Measurements from ENCODE around the gene BRPF1.

BRPF1 gene

GRCh38 chr3:9794400-9794799, 62.9 kb downstream of the BRPF1 start:
- Histone ChIP-seq H3K79me1 (ENCODE audit: low read length) (peaks cover 14% of the 10 kb centered on the region), H3K14ac (ENCODE audit: low read length) (no peak overlapping the region), H3K4me2 (ENCODE audit: low read length) (no peak overlapping the region), H2BK12ac (ENCODE audit: low read length) (no peak overlapping the region), H3K4ac (ENCODE audit: low read depth, low read length) (peak overlapping the region; percentile 76), H2BK5ac (ENCODE audit: low read depth, low read length, poor library complexity) (no peak overlapping the region), H4K12ac (ENCODE audit: low read depth, low read length) (no peak overlapping the region), H4K8ac (ENCODE audit: low read depth, low read length) (no peak overlapping the region), H3K23ac (ENCODE audit: low read length) (no peak overlapping the region), H2BK120ac (ENCODE audit: insufficient read depth, low read length, poor library complexity) (no peak overlapping the region), H3K4me3 (ENCODE audit: low read depth, low read length) (no peak overlapping the region), H3K27me3 (ENCODE audit: insufficient read depth, low read length) (no peaks in the 10 kb centered on the region), H3K9me3 (ENCODE audit: insufficient read depth, low read depth, low read length) (no peaks in the 10 kb centered on the region), H4K91ac (ENCODE audit: low read depth, low read length) (no peak overlapping the region), H3K27ac (ENCODE audit: low read depth, low read length) (no peak overlapping the region), H3K4me1 (ENCODE audit: control insufficient read depth in 1 of 2, insufficient read depth in 2 of 2, low read length in 2 of 2) (peaks cover 3% of the 10 kb centered on the region in 2 experiments), H2AK5ac (ENCODE audit: low read length) (no peak overlapping the region), H3K36me3 (ENCODE audit: control insufficient read depth in 1 of 2, insufficient read depth in 2 of 2, low read length in 2 of 2) (peaks cover 19 to 33% of the 10 kb centered on the region in 2 experiments), H3K9ac (ENCODE audit: low read length) (no peak overlapping the region), H2AFZ (ENCODE audit: insufficient read depth, low read length, poor library complexity) (no peak overlapping the region), H3K79me2 (ENCODE audit: control insufficient read depth, insufficient read depth, low read length, poor library complexity) (peaks cover 12% of the 10 kb centered on the region), H3K18ac (ENCODE audit: low read length) (no peak overlapping the region)
- no CpG with 5 or more reads among the region's 11 CpGs for WGBS (ENCODE audit: extremely low coverage, insufficient coverage, insufficient read length)
- no peak for DNase-seq

GRCh38 chr3:9795207-9795606, 63.7 kb downstream of the BRPF1 start:
- Histone ChIP-seq H3K27ac (ENCODE audit: low read depth, low read length) (no peak overlapping the region), H3K79me1 (ENCODE audit: low read length) (peaks cover 14% of the 10 kb centered on the region), H2BK120ac (ENCODE audit: insufficient read depth, low read length, poor library complexity) (no peak overlapping the region), H4K12ac (ENCODE audit: low read depth, low read length) (no peak overlapping the region), H4K8ac (ENCODE audit: low read depth, low read length) (no peak overlapping the region), H3K14ac (ENCODE audit: low read length) (no peak overlapping the region), H3K79me2 (ENCODE audit: control insufficient read depth, insufficient read depth, low read length, poor library complexity) (peaks cover 12% of the 10 kb centered on the region), H3K9me3 (ENCODE audit: insufficient read depth, low read depth, low read length) (no peaks in the 10 kb centered on the region), H2AFZ (ENCODE audit: insufficient read depth, low read length, poor library complexity) (no peak overlapping the region), H3K23ac (ENCODE audit: low read length) (no peak overlapping the region), H3K27me3 (ENCODE audit: insufficient read depth, low read length) (no peaks in the 10 kb centered on the region), H4K91ac (ENCODE audit: low read depth, low read length) (no peak overlapping the region), H3K9ac (ENCODE audit: low read length) (no peak overlapping the region), H3K4me3 (ENCODE audit: low read depth, low read length) (no peak overlapping the region), H3K4me1 (ENCODE audit: control insufficient read depth in 1 of 2, insufficient read depth in 2 of 2, low read length in 2 of 2) (peaks cover 3% of the 10 kb centered on the region in 2 experiments), H2BK12ac (ENCODE audit: low read length) (no peak overlapping the region), H3K4ac (ENCODE audit: low read depth, low read length) (peak overlapping the region; percentile 39), H2AK5ac (ENCODE audit: low read length) (no peak overlapping the region), H3K18ac (ENCODE audit: low read length) (no peak overlapping the region), H2BK5ac (ENCODE audit: low read depth, low read length, poor library complexity) (no peak overlapping the region), H3K4me2 (ENCODE audit: low read length) (no peak overlapping the region), H3K36me3 (ENCODE audit: control insufficient read depth in 1 of 2, insufficient read depth in 2 of 2, low read length in 2 of 2) (peaks cover 22 to 37% of the 10 kb centered on the region in 2 experiments)
- no peak for DNase-seq
- no CpG with 5 or more reads among the region's 5 CpGs for WGBS (ENCODE audit: extremely low coverage, insufficient coverage, insufficient read length)

- peaks cover 32 to 50% of the 10 kb centered on the region in 2 experiments for H3K36me3 ChIP-seq (ENCODE audit: control insufficient read depth in 1 of 2, insufficient read depth in 2 of 2, low read length in 2 of 2)
- H3K27ac ChIP-seq (ENCODE audit: low read depth, low read length): no peak overlapping the region
- H2AK5ac ChIP-seq (ENCODE audit: low read length): no peak overlapping the region
- no peaks in the 10 kb centered on the region for H3K27me3 ChIP-seq (ENCODE audit: insufficient read depth, low read length)
- H3K18ac ChIP-seq (ENCODE audit: low read length): no peak overlapping the region
- H3K9me3 ChIP-seq (ENCODE audit: insufficient read depth, low read depth, low read length): no peaks in the 10 kb centered on the region
- no peak overlapping the region for H2BK5ac ChIP-seq (ENCODE audit: low read depth, low read length, poor library complexity)
- H4K12ac ChIP-seq (ENCODE audit: low read depth, low read length): no peak overlapping the region
- no peak overlapping the region for H3K4ac ChIP-seq (ENCODE audit: low read depth, low read length)
- peaks cover 12% of the 10 kb centered on the region for H3K79me2 ChIP-seq (ENCODE audit: control insufficient read depth, insufficient read depth, low read length, poor library complexity)
- no peak overlapping the region for H3K14ac ChIP-seq (ENCODE audit: low read length)
- WGBS (ENCODE audit: extremely low coverage, insufficient coverage, insufficient read length): no CpG with 5 or more reads among the region's 12 CpGs
- no peak overlapping the region for H2BK12ac ChIP-seq (ENCODE audit: low read length)
- H3K4me3 ChIP-seq (ENCODE audit: low read depth, low read length): no peak overlapping the region
- H3K79me1 ChIP-seq (ENCODE audit: low read length): peaks cover 11% of the 10 kb centered on the region
- no peak overlapping the region for H3K4me2 ChIP-seq (ENCODE audit: low read length)
- no peaks in the 10 kb centered on the region for H3K4me1 ChIP-seq (ENCODE audit: control insufficient read depth in 1 of 2, insufficient read depth in 2 of 2, low read length in 2 of 2)
- no peak overlapping the region for H4K91ac ChIP-seq (ENCODE audit: low read depth, low read length)
- H2AFZ ChIP-seq (ENCODE audit: insufficient read depth, low read length, poor library complexity): no peak overlapping the region
- H3K9ac ChIP-seq (ENCODE audit: low read length): peak overlapping the region; percentile 5
- no peak overlapping the region for H4K8ac ChIP-seq (ENCODE audit: low read depth, low read length)
- no peak overlapping the region for H2BK120ac ChIP-seq (ENCODE audit: insufficient read depth, low read length, poor library complexity)
- H3K23ac ChIP-seq (ENCODE audit: low read length): no peak overlapping the region
- DNase-seq: no peak
Measured at GRCh38 chr3:9797196-9797945, 65.8 kb downstream of the BRPF1 start.

Measured in trophoblast cell (in vitro differentiated cells and primary cell).